GM12878 (cell line): ENCODE measurements around the gene CSF3R. TPM values are rescaled to one million over a fixed set of nuclear protein-coding genes. Genes with fewer than 3 reads are reported as not detected.

Experiments
- ATAC-seq: fragments of 200-7000 bp; cut with Tn5 transposase; 3 replicates; pipeline ENCODE4 v1.9.1; 2020; ENCODE audit warnings: mild to moderate bottlenecking, moderate library complexity
- BruUV-seq: library from RNA; stranded (reverse); fragments of 400-500 nt; replicated peaks from 2 replicates; lab custom pipeline; 2021; lab: Mats Ljungman, UMichigan
- CTCF ChIA-PET: fragments of 300-600 bp; sonication (Branson Sonifier 250); formaldehyde crosslinking; extraction: SDS; loops from one replicate; lab custom pipeline; 2021; ENCODE audit warnings: inconsistent platforms; lab: Yijun Ruan, JAX
- POLR2A ChIA-PET: fragments of 350-600 bp; formaldehyde crosslinking; extraction: SDS; loops from one replicate; lab custom pipeline; 2021; ENCODE audit warnings: inconsistent platforms; lab: Charles Lee
- RAD21 ChIA-PET: fragments of 300-600 bp; sonication (Branson Sonifier 250); formaldehyde crosslinking; loops from one replicate; lab custom pipeline; 2023; ENCODE audit warnings: antibody characterized with exemption; ENCODE audit not compliant: unreplicated experiment; lab: Charles Lee
- SMC1A ChIA-PET: fragments of 300-600 bp; sonication (Branson Sonifier 250); formaldehyde crosslinking; loops from one replicate; lab custom pipeline; 2023; ENCODE audit not compliant: unreplicated experiment, uncharacterized antibody; lab: Charles Lee
- DNase-seq: peaks from one replicate; pipeline ENCODE4 v3.0.0-alpha.2; 2011; ENCODE audit warnings: low read depth, low spot score
- FAIRE-seq: peaks from 3 replicates; lab custom pipeline; 2011; peaks lifted over from hg19 to GRCh38; lab: Jason Lieb, UNC
- H2AFZ ChIP-seq: 2 replicates; pipeline ENCODE4 v1.6.0; 2011; ENCODE audit warnings: low read depth, low read length, control low read depth; ENCODE audit not compliant: control insufficient read depth
- H3K27ac ChIP-seq: 2 replicates; pipeline ENCODE4 v1.5.1; 2011; ENCODE audit warnings: control low read depth; ENCODE audit not compliant: control insufficient read depth, insufficient read depth
- H3K27me3 ChIP-seq, 2 experiments: replicated peaks in 1 of 2; 2 replicates each; pipeline versions ENCODE4 v1.6.0 to v1.6.1; 2011; ENCODE audit warnings: low read length in 1 of 2; ENCODE audit not compliant: control insufficient read depth in 2 of 2, insufficient read depth in 2 of 2
- H3K36me3 ChIP-seq, 2 experiments: 2 replicates each; pipeline ENCODE4 v1.5.1; 2011; ENCODE audit warnings: low read length in 1 of 2; ENCODE audit not compliant: control insufficient read depth in 2 of 2, insufficient read depth in 2 of 2
- H3K4me1 ChIP-seq: 2 replicates; pipeline ENCODE4 v1.6.1; 2011; ENCODE audit warnings: mild to moderate bottlenecking, low read length, moderate library complexity, mixed read lengths; ENCODE audit not compliant: control insufficient read depth, insufficient read depth
- H3K4me2 ChIP-seq: 2 replicates; pipeline ENCODE4 v1.6.0; 2011; ENCODE audit warnings: control low read depth; ENCODE audit not compliant: control insufficient read depth, insufficient read depth
- H3K4me3 ChIP-seq: fragments of 200-600 bp; sonication (generic); 2 replicates; pipeline ENCODE4 v1.5.1; 2016
- H3K79me2 ChIP-seq: 2 replicates; pipeline ENCODE4 v1.6.0; 2011; ENCODE audit warnings: low read length; ENCODE audit not compliant: control insufficient read depth, insufficient read depth
- H3K9ac ChIP-seq: 2 replicates; pipeline ENCODE4 v1.8.0; 2011; ENCODE audit warnings: low read length, control low read depth, mixed read lengths; ENCODE audit not compliant: control insufficient read depth, insufficient read depth
- H3K9me3 ChIP-seq: replicated peaks from 3 replicates; pipeline ENCODE4 v1.5.1; 2011; ENCODE audit warnings: mild to moderate bottlenecking, low read length; ENCODE audit not compliant: control insufficient read depth, insufficient read depth
- H4K20me1 ChIP-seq: 2 replicates; pipeline ENCODE4 v1.6.0; 2011; ENCODE audit not compliant: control insufficient read depth, insufficient read depth
- ATF7 ChIP-seq: fragments of 450-650 bp; IDR thresholded peaks from 2 replicates; pipeline ENCODE4 v1.6.1; 2016; ENCODE audit warnings: low read depth, mild to moderate bottlenecking
- CBFB ChIP-seq: IDR thresholded peaks from 2 replicates; pipeline ENCODE4 v1.6.1; 2016; ENCODE audit warnings: antibody characterized with exemption, low read depth
- CHD4 ChIP-seq: fragments of 200-600 bp; sonication (generic); IDR thresholded peaks from 2 replicates; pipeline ENCODE4 v1.6.1; 2016; ENCODE audit warnings: mild to moderate bottlenecking
- KDM1A ChIP-seq: fragments of 200-600 bp; sonication (generic); IDR thresholded peaks from 2 replicates; pipeline ENCODE4 v1.6.1; 2016; ENCODE audit warnings: borderline replicate concordance
- PKNOX1 ChIP-seq: fragments of 450-650 bp; IDR thresholded peaks from 2 replicates; pipeline ENCODE4 v1.6.1; 2016; ENCODE audit warnings: mild to moderate bottlenecking
- POU2F2 ChIP-seq: IDR thresholded peaks from 3 replicates; pipeline ENCODE4 v1.6.1; 2011; ENCODE audit warnings: low read depth, mild to moderate bottlenecking, low read length, borderline replicate concordance
- REST ChIP-seq: IDR thresholded peaks from 2 replicates; pipeline ENCODE4 v1.6.1; 2012; ENCODE audit warnings: mild to moderate bottlenecking, low read depth, low read length
- TCF3 ChIP-seq: IDR thresholded peaks from 2 replicates; pipeline ENCODE4 v1.6.1; 2012; ENCODE audit warnings: low read depth, mild to moderate bottlenecking, low read length, borderline replicate concordance; ENCODE audit not compliant: insufficient read depth
- ZNF622 ChIP-seq: fragments of 450-650 bp; IDR thresholded peaks from 2 replicates; pipeline ENCODE4 v1.6.1; 2017; ENCODE audit warnings: mild to moderate bottlenecking, inconsistent platforms
- WGBS: methylation state at CpG from one replicate; pipeline ENCODE4 v1.1.6; 2016; ENCODE audit warnings: low lambda C conversion rate; ENCODE audit not compliant: insufficient replicate concordance, insufficient coverage; ENCODE audit errors: missing lambda C conversion rate; 5-methylcytosine and 5-hydroxymethylcytosine counted together
- in situ Hi-C: fragments of 300-500 bp; cut with MboI; formaldehyde crosslinking; loops from 9 replicates; pipeline ENCODE4 v1.14.3; 2018; ENCODE audit warnings: mixed read lengths
- intact Hi-C: fragments of 100-400 bp; cut with micrococcal nuclease; formaldehyde crosslinking; loops from one replicate; pipeline ENCODE4 v1.14.2; 2022; ENCODE audit not compliant: unreplicated experiment
- polyA plus RNA-seq, 11 experiments: library from polyadenylated mRNA; depleted of rRNA in 4 of 11; unstranded in 6 of 11; stranded (reverse) in 5 of 11; fragments of >200 nt; fragmentation: Nextera tagmentation in 4 of 11; fragmentation: Illumina TruSeq in 1 of 11; extraction: Ambion mirVana in 4 of 11; extraction: Trizol in 1 of 11; gene quantifications; 1 replicate in 1 of 11; 2 replicates in 10 of 11; pipeline versions ENCODE4 v1.2.1 to v1.2.3, GENCODE V29; 2011 to 2016; ENCODE audit warnings: inconsistent platforms in 2 of 11, missing spikeins in 2 of 11, low read depth in 1 of 11
- total RNA-seq, 4 experiments: library from RNA; depleted of rRNA in 3 of 4; stranded (reverse); fragments of >200 nt in 3 of 4; fragmentation: Illumina TruSeq in 1 of 4; extraction: Trizol in 1 of 4; gene quantifications; 2 replicates each; pipeline versions ENCODE4 v1.2.1 to v1.2.3, GENCODE V29; 2013 to 2021

CSF3R gene
- total and polyA plus RNA-seq, 10 of the 15 experiments (the other 5 are each of a cell fraction or from before 2014, with no cell fraction given), result 0.13 TPM; not detected in 9

GRCh38 chr1:36481771-36482723, 666 bp downstream of the CSF3R start:
- in situ Hi-C loops, result no loop called here
- POLR2A ChIA-PET, result interaction anchor here (0.5 to 0.8 kb wide), 3 partner anchors 18 to 234 kb away, joined by 3 to 4 read pairs (median 3); partner anchors contain the start of genes MRPS15 and OSCP1
- Histone ChIP-seq H4K20me1 (no peaks in the 10 kb centered on the region), H3K4me1 (peaks cover 6% of the 10 kb centered on the region; the same call in 1 of the 2 replicates), H2AFZ (no peak overlapping the region), H3K79me2 (no peaks in the 10 kb centered on the region), H3K27ac (no peak overlapping the region), H3K27me3 (no peaks in the 10 kb centered on the region; a peak in 2 of 4 replicates), H3K9ac (no peak overlapping the region), H3K4me3 (no peak overlapping the region), H3K36me3 (no peaks in the 10 kb centered on the region), H3K4me2 (no peak overlapping the region), H3K9me3 (no peaks in the 10 kb centered on the region)
- intact Hi-C loops, result no loop called here
- CTCF ChIA-PET, result no interaction called here
- 27% methylated on average over 24 of the region's 26 CpGs for whole genome bisulfite sequencing
- no TSS peak for BruUV-seq
- TF ChIP-seq ATF7 (no peak), CBFB (no peak), KDM1A (no peak), POU2F2 (no peak), CHD4 (no peak)
- no peak for DNase-seq
- RAD21 ChIA-PET, result no interaction called here
- ATAC-seq, result no peak
- no peak for FAIRE-seq
- SMC1A ChIA-PET, result no interaction called here

GRCh38 chr1:36481091-36481490, 1.6 kb downstream of the CSF3R start:
- in situ Hi-C loops, result no loop called here
- TF ChIP-seq REST, result no peak
- no peak for TF ChIP-seq ZNF622
- TF ChIP-seq PKNOX1, result no peak
- no peak for TF ChIP-seq TCF3

More at GRCh38 chr1:36481091-36481490, 1.6 kb downstream of the CSF3R start:
- Histone ChIP-seq H3K9me3 (no peaks in the 10 kb centered on the region), H3K79me2 (no peaks in the 10 kb centered on the region), H2AFZ (no peak overlapping the region), H3K4me1 (peaks cover under 1% of the 10 kb centered on the region; the same call in 1 of the 2 replicates), H3K4me2 (no peak overlapping the region), H3K4me3 (no peak overlapping the region), H4K20me1 (no peaks in the 10 kb centered on the region), H3K9ac (no peak overlapping the region), H3K27me3 (no peaks in the 10 kb centered on the region; a peak in 2 of 4 replicates), H3K36me3 (no peaks in the 10 kb centered on the region), H3K27ac (no peak overlapping the region)
- ChIA-PET POLR2A (interaction anchor here (0.8 kb wide), 1 partner anchor 17 kb away, joined by 3 read pairs; the partner anchor contains the start of gene MRPS15), RAD21 (no interaction called here), CTCF (no interaction called here), SMC1A (no interaction called here)
- BruUV-seq, result no TSS peak
- ATAC-seq (no peak), FAIRE-seq (no peak), DNase-seq (no peak)
- intact Hi-C loops, result no loop called here
- 29% methylated on average over 6 of the region's 6 CpGs for WGBS
